NCI-H128 (cell line): Measurements from ENCODE around the gene ARPP21.

Experiments
- DNase-seq: peaks from one replicate; lab custom pipeline; 2025; ENCODE audit not compliant: unreplicated experiment; lab: John Stamatoyannopoulos, UW

ARPP21 gene

GRCh38 chr3:35733341-35733740, 94.0 kb downstream of the ARPP21 start:
- no peak for DNase-seq

- DNase-seq = no peak
Observed at GRCh38 chr3:35733864-35734263, 94.5 kb downstream of the ARPP21 start.

- no peak for DNase-seq
Observed at GRCh38 chr3:35737080-35737479, 97.8 kb downstream of the ARPP21 start.

DNA sequence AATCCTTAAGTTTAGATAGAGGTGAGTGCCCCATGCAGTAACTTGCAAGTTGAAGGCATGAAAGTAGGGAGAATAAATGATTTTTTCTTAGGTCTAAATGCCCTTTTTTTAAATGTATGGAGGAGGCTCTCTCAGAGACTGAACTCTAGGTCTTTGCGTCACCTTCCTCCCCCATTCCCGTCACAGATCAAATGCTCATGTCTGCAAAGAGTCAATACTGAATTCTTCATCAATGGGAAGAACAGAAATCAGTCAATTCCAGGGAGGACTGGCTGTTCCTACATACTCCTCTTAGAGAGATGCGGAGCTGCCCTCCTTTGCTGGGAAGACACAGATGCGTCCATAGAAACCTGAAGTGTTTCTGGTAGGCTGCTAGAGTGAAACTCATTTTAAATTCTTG, 98.2 kb downstream of the ARPP21 start:
- no peak for DNase-seq

GRCh38 chr3:35737934-35738706, 98.8 kb downstream of the ARPP21 start:
- no peak for DNase-seq

- no peak for DNase-seq
Observed at GRCh38 chr3:35739181-35739809, 100.0 kb downstream of the ARPP21 start.

DNA sequence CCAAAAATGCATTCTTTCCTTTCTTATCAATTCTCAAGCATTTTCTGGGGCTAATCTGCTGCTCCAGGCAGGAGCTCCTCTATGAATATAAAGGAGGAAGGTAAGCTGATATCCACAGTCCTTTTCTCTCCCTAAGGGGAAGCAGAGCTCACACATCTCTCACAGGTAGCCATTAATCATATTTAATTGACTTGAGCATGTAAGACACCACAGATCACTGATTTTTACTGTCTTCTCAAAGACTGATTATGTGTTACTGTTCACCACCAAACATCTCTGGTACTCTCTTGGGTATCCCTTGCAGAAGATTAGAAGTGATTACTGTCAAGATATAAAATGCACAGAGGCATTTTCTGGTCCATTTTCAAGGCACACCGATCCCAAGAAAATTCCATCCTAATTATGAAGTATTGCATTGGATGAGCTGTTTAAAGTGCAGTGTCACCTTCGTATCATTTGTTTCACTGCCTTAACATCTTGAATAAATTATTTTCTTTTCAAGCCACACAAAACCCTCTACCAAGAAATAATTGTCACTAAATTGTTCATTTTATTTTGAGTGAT, 100.7 kb downstream of the ARPP21 start:
- no peak for DNase-seq

- no peak for DNase-seq
Observed at GRCh38 chr3:35743218-35743617, 103.9 kb downstream of the ARPP21 start.

DNA sequence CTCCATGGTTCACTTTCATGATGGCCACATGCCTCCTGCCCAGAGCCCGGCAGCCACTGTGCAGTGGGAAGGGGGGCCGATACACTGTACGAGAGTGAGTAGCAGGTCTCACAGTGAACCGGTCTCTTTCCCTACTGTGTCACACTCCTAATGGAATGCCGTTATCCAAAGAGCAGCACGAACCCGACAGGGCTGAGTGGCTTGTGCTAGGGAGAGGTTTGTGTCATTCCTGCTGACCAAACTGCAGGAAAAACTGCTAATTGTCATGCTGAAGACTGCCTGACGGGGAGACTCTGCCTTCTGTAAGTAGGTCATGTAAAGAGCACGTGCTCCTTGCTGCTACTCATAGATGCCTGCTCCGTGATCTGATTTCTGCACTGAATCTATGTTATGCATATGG, 105.1 kb downstream of the ARPP21 start:
- DNase-seq = no peak

- no peak for DNase-seq
Observed at GRCh38 chr3:35745351-35745750, 106.0 kb downstream of the ARPP21 start.

DNA sequence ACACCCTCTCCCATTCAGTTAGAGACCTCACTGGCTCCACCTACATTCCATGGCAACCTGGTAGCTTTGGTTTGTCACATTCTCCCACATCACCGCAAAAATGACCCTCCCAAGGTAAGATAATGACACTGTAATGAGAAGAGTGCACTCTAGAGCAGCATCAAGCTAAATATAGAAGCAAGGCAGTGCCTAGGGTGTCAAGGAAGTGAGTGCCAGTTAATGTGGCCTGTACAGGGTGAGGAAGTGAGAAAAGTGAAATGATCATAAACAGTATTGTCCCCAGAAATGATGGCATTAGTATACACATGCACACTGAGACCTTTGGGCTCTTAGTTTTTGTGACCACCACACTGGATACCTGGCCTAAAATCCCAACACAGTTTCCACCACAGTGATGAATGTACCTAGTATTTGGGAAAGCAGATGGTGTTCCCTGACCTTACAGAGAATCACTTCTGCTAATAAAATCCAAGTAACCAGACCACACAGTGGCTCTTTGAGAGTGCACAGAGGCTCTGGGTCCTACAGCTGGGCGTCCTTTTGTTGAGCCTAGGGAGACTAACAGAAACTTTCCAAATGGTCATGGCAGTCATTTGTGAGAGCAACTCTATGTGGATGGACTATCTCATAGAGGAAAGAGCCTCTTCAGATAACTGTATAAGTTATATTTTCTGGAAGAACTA, 106.6 kb downstream of the ARPP21 start:
- DNase-seq = no peak

DNA sequence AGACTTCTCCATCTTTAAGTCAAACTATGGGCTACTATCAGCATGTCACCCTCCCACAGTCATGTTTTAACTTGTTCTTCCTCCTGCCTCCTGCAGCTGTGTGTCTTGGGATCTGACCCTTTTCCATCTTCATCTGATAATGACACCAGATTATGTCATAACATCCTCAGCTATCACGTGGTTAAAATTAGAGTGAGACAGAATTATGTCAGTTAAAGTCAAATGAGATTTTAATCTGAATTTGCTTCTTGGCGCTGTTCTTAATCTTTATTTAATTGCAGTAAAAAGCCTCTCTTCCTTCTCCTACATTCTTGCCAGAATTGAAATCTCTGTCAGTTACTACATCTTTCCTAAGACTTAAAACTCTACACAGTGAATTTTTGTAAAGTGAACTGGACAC, 107.2 kb downstream of the ARPP21 start:
- DNase-seq = no peak

DNA sequence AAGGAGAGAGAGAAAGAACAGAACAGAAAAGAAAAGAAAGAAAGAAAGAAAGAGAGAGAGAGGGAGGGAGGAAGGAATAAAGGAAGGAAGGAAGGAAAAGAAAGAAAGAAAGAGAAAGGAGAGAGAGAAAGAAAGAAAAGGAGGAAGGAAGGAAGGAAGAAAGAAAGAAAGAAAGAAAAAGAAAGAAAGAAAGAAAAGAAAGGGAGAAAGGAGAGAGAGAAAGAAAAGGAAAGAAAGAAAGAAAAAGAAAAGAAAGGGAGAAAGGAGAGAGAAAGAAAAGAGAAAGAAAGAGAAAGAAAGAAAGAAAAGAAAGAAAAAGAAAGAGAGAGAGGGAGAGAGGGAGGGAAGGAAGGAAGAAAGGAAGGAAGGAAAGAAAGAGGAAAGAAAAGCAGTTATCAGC, 108.8 kb downstream of the ARPP21 start:
- no peak for DNase-seq

DNA sequence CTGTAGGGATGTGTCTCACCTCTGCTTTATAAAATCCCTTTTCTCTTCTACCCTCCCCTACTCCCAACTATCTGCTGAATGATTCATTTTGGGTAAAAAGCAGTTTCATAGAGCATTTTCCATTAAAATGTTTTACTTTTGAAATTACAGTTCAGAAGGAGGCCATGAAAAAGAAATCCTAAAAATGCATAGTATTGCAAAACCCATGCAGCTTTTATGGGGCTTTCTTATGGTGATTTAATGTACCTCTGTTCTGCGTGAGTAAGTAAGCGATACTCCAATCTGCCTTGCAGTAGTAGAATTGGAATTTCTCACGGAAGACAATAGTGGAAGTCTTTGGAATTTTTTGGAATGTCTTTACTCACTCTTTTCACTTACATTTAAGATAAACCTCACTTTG, 111.9 kb downstream of the ARPP21 start:
- no peak for DNase-seq

GRCh38 chr3:35757991-35758757, 118.8 kb downstream of the ARPP21 start:
- no peak for DNase-seq

GRCh38 chr3:35760146-35760545, 120.8 kb downstream of the ARPP21 start:
- no peak for DNase-seq

DNA sequence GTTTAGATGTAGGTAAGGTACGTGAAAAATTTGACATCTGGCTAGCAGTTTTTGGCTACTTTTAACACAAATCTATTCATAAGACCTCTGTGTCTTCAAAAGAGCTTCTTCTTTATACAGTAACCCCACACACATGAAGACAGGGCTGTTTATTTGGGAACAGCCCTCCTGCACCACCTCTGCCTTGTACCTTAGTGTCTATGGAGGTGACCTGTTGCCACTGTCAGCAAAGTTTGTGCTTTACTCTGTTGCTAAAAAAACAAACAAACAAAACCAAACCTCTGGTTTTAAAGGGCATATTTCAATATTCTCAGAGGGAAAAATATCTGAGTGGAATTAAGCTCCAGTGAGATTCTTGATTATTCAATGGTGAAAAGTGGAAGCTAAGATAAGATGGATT, 122.0 kb downstream of the ARPP21 start:
- no peak for DNase-seq

DNA sequence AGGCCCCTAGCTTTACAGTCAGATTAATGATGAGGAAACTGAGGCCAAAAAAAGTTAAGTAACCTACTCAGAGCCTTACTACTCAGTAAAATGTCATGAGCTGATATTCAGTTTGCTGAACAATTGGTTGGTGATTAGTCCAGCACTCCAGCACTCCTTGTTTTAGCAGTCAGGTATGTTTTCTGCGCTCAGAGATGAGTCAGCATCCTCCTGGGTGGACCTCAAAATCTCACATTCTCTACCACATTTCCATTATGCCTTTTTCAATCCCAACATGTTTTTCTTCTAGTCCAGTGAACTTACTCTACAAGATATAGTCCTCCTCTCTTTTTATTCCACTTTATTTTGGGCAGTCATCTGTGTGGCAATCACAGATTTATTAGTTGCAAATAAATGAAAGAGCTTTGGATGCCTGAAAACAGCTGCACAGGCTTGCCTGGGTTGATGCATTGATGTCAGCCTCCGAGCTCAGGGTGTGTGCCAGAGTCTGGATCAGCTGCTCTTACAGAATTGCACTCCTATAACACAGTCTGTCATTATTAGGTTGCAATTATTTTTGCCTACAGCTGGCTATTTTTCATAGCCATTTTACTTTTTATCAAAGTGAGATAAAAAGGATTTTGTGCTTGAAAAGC, 133.2 kb downstream of the ARPP21 start:
- no peak for DNase-seq

DNA sequence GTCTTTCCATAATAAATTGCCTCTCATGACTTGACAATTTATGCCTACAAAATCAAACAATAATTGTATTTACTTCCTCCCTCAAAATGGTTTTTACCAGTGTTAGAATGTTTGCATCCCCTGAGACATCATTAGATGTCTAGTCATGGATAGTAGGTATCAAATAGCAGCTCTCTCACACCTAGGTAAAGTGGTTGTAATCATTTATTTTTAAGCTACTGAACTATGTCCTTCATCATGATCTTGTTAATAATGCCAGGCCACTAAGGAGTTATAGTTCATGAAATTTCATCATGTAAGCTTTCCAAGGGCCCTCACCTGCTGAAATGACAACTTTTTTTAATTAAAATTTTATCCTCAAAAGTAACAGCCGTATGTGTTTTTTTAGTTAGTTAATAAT, 134.1 kb downstream of the ARPP21 start:
- DNase-seq = no peak

DNA sequence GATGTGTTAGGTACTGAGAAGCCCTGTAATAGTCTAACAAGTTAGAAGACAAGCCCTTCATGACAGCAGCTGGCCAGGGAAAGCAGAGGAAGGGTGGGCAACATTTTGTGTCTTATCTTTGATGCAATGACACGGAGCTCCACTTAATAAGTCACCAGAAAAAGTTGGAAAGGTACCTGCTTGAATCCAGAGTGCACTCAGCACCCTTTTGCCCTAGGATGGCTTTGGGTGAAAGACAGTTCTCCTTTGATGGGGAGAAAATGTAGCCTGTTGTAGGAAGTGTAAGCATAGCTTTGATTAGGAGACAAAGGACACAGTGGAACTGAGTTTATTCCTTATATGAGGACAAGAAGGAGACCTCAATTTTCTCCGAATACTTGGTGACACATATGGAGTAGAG, 137.0 kb downstream of the ARPP21 start:
- no peak for DNase-seq

- no peak for DNase-seq
Observed at GRCh38 chr3:35777065-35777464, 137.7 kb downstream of the ARPP21 start.
